Measurements from ENCODE around the gene FXYD4.

Gene FXYD4

GRCh38 chr10:43396928-43397624 lies 25.6 kb downstream of the FXYD4 start:
- DNase-seq = peak; percentile 96

GRCh38 chr10:43398939-43399319 lies 27.5 kb downstream of the FXYD4 start:
- DNase-seq = no peak

- DNase-seq = no peak
Observed at GRCh38 chr10:43399320-43400310, 28.2 kb downstream of the FXYD4 start.

GRCh38 chr10:43401627-43402026 lies 30.2 kb downstream of the FXYD4 start:
- no peak for DNase-seq

- no peak for DNase-seq
Observed at GRCh38 chr10:43402176-43402575, 30.7 kb downstream of the FXYD4 start.

GRCh38 chr10:43402880-43403452 lies 31.5 kb downstream of the FXYD4 start:
- no peak for DNase-seq

- DNase-seq = no peak
Observed at GRCh38 chr10:43403911-43404703, 32.7 kb downstream of the FXYD4 start.

GRCh38 chr10:43404704-43405084 lies 33.3 kb downstream of the FXYD4 start:
- peak; percentile 63 for DNase-seq

- peak; percentile 77 for DNase-seq
Observed at GRCh38 chr10:43407148-43407575, 35.7 kb downstream of the FXYD4 start.

GRCh38 chr10:43407576-43408330 lies 36.3 kb downstream of the FXYD4 start:
- peak; percentile 97 for DNase-seq

- DNase-seq = no peak
Observed at GRCh38 chr10:43408331-43408709, 36.9 kb downstream of the FXYD4 start.

GRCh38 chr10:43408710-43409384 lies 37.4 kb downstream of the FXYD4 start, which contains the start of gene HNRNPF:
Gene HNRNPF, minus strand, starts transcription at chr10:43409186. Its CDS starts 21,302 bp downstream, at chr10:43387884.
- peak; percentile 98 for DNase-seq

GRCh38 chr10:43409385-43410109 lies 38.1 kb downstream of the FXYD4 start:
- peak; percentile 79 for DNase-seq

- DNase-seq = no peak
Observed at GRCh38 chr10:43410345-43410744, 38.9 kb downstream of the FXYD4 start.

GRCh38 chr10:43411536-43411935 lies 40.1 kb downstream of the FXYD4 start:
- no peak for DNase-seq

GRCh38 chr10:43415544-43415943 lies 44.1 kb downstream of the FXYD4 start:
- peak; percentile 83 for DNase-seq

GRCh38 chr10:43417950-43418768 lies 46.7 kb downstream of the FXYD4 start:
- DNase-seq = peak; percentile 100

- no peak for DNase-seq
Observed at GRCh38 chr10:43419997-43420368, 48.5 kb downstream of the FXYD4 start.

- peak; percentile 97 for DNase-seq
Observed at GRCh38 chr10:43420369-43421200, 49.1 kb downstream of the FXYD4 start.

Measured in hematopoietic multipotent progenitor cell treated with erythropoietin and hydrocortisone succinate and interleukin-3 and kit ligand, for 4 days (in vitro differentiated cells).